ENCODE results near the gene SZT2.

DNA sequence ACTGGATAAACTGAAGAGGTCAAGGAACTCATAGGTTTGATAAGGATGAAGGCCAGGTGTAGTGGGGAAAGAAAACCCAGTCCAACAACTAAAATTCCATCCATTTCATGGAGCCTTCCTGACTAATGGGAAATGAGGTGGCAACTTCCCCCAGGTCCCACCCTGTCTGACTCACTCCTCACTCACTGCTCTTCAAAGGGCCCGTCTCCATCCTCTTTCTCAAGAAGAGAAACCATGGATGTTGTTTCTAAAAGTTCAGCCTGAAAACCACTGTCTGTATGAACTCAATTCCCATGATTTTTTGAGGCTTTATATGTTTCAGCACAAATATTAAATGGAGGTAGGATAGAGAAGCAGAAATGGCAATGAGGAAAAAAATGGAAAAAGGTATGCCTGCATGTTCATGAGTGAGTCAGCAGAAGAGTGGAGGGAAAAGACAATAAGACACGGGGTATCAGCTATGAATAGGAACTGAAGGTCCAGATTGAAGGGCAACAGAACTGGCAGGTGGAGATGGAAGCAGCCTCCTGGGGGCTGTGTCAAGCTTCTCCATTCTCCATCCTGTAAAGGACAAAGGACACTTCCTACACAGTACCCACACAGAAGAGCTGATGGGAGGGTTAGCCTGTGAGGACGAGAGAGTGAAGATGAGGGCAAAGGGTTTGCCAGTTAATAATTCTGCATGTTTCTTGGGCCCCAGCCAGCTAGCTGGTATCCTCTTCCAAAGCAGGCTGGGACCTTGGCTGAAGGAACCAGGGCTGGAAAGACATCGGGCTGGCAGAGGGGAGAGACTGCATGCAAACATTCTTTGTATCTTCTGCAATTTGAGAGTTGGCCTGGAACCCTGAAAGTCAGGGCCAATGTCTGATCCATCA is 16.4 kb upstream of the SZT2 start:
- TF ChIP-seq, protein P1, sequence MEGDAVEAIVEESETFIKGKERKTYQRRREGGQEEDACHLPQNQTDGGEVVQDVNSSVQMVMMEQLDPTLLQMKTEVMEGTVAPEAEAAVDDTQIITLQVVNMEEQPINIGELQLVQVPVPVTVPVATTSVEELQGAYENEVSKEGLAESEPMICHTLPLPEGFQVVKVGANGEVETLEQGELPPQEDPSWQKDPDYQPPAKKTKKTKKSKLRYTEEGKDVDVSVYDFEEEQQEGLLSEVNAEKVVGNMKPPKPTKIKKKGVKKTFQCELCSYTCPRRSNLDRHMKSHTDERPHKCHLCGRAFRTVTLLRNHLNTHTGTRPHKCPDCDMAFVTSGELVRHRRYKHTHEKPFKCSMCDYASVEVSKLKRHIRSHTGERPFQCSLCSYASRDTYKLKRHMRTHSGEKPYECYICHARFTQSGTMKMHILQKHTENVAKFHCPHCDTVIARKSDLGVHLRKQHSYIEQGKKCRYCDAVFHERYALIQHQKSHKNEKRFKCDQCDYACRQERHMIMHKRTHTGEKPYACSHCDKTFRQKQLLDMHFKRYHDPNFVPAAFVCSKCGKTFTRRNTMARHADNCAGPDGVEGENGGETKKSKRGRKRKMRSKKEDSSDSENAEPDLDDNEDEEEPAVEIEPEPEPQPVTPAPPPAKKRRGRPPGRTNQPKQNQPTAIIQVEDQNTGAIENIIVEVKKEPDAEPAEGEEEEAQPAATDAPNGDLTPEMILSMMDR (conservative IDR thresholded peaks at IDR 0.05 in 1 of 2, IDR thresholded peaks at IDR 0.05 in 1 of 2; ENCODE audit: extremely low read depth in 1 of 2, insufficient read depth in 1 of 2, low read depth in 1 of 2, low read length in 2 of 2): no peak
- no peak for TF ChIP-seq EZH2 (IDR thresholded peaks at IDR 0.05; ENCODE audit: borderline replicate concordance, low read length)

All from mammary epithelial cell (primary cell).